Hepatocyte (in vitro differentiated cells): ENCODE results near the gene DIP2C.

Experiments used
- CTCF ChIP-seq: fragments of 200-600 bp; sonication (generic); IDR thresholded peaks from 2 replicates; pipeline ENCODE4 v1.5.1; 2016; ENCODE audit warnings: antibody characterized with exemption, mild to moderate bottlenecking; ENCODE audit not compliant: poor library complexity
- EZH2 ChIP-seq: fragments of 200-600 bp; sonication (generic); IDR thresholded peaks from 2 replicates; pipeline ENCODE4 v1.6.1; 2016; ENCODE audit warnings: antibody characterized with exemption, mild to moderate bottlenecking, borderline replicate concordance
- EZH2phosphoT487 ChIP-seq: fragments of 200-600 bp; sonication (generic); IDR thresholded peaks from one replicate; pipeline ENCODE4 v1.6.1; 2018; ENCODE audit warnings: antibody characterized with exemption, mild to moderate bottlenecking, low read depth, moderate library complexity; ENCODE audit not compliant: unreplicated experiment, severe bottlenecking

- TF ChIP-seq CTCF (no peak), EZH2 (no peak), EZH2phosphoT487 (no peak)
Measured at GRCh38 chr10:344582-345200, 344.8 kb downstream of the DIP2C start.
